ENCODE data around the gene RHD.
"Not testable (repeated sequence)": the region's sequence is repeated elsewhere in the genome, so short reads cannot be mapped to it uniquely, and the experiment has no call there.

RHD gene

DNA sequence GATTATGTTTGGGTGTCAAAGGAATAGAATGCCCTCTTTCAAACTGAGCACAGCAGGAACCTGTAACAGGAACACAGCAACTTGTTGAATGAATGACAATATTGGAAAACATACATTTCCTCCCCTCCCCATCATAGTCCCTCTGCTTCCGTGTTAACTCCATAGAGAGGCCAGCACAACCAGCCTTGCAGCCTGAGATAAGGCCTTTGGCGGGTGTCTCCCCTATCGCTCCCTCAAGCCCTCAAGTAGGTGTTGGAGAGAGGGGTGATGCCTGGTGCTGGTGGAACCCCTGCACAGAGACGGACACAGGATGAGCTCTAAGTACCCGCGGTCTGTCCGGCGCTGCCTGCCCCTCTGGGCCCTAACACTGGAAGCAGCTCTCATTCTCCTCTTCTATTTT, at the start of gene RHD:
Gene RHD (plus strand): TSS at position 272 of the 400 bp plus-strand sequence. CDS start 39 bp downstream, at position 311.
- DNase-seq (ENCODE audit: low spot score) = not testable (repeated sequence)

DNA sequence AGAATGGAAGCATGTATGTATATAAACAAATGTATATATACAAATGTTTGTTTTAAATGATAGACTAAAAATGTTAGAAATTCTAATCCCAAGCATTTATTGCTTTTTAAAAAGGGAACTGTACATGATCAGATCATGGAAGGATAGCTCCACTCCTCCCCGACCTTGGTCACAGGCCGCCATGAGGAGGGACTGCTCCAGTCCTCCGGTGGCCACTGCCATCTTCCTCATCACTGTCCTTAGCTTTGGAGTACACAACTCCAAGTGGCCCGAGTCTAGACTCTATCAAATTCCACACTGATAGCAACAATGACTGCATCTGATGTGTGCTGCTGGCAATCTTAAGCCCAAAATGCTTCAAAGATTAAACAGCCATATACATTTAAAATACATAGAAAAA, 49.7 kb upstream of the RHD start:
- no peak for DNase-seq (ENCODE audit: low spot score)

DNA sequence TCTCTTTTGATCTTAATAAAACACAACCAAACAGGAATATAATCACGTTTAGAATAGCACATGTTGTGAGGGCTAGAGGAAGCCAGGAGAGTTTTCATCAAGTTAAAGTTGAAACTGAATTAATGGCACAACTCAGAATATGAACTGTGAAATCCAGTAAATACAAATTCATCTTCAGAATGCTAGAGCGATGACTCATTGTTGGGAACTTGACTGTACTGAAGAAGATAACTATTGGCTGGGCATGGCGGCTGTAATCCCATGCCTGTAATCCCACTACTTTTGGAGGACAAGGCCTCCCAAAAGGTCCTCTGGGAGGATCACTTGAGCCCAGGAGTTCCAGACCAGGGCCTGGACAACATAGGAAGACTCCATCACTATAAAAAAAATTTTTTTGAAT, 48.8 kb upstream of the RHD start:
- no peak for DNase-seq (ENCODE audit: low spot score)

DNA sequence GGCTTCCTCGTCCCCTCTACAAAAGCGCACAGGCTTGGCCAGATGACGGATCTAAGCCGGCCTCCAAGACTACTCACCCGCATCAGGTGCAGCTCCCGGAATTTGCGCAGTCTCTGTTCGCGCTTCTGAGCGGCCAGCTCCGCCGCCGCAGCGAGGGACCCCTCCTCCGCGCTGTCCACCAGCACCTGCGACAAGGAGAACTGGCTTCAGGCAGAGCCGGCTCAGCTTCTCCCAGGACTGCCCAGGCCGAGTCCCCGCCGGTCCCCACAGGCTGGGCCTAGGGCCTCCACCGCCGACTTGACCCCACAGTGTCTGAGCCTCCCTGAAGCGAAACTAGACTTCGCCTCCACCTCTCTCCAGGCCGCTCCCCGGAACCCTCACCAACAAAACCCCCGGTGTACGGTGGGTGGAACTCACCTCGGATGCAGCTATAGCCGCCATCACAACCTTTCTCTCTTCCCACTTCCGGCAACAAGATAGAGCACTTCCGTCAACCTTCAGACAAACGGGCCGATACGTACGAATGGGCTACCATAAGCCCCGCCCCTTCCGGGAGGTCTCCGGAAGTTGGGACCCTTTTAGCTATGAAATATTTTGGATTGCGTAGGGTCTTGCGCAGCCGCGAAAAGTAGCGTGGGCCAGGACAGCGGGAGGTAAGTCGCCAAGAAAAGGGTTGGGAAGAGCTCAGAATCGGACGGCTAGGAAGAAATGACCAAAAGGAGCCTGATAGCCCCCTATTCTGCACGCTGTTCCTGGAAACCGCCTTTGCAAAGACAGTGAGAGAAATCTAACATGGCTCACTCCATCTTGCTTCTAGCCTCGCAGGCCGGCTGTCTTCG, 40.1 kb upstream of the RHD start, which contains the start of gene SYF2:
Gene SYF2 (minus strand): TSS at position 476 of the 839 bp plus-strand sequence. CDS start 35 bp downstream, at position 441.
- peak; percentile 90 for DNase-seq (ENCODE audit: low spot score)

DNA sequence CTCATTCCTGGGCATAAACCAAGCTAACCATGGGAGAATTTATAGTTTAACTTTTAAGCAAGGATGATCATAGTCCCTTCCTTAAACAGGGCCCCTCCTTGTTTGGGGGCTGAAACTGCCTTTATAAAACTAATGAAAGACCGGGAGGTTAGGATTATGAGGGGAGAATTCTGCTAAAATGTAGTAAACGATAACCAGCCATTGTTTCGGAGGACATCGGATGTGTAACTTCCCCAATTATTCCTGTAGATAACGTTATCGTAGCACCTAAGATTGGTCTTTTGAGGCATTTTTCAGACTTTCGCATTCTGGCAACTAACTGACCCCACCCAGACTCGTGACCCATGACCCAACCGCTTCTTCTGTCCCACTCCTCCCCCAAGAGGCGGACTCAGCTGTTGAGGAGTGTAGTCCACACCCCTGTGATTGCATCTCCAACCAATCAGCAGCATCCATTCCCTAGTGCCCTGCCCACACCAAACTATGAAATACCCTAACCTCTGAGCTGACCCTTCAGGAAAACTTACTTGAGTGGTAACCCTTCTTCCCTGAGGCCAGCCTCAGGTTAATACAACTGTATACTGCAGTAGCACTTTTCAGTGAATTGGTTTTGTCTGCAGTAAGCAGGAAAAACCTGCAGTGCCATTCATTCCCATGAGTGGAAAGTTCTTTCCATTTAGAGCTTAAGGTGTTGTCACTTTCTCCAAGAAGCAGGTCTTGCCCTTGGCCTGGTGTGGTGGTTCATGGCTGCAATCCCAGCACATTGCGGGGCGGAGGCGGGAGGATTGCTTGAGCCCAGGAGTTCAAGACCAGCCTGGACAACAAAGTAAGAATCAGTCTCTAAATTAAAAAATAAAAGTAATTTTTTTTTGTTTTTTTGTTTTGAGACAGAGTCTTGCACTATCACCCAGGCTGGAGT, 39.2 kb upstream of the RHD start:
- DNase-seq (ENCODE audit: low spot score) = peak; percentile 65

DNA sequence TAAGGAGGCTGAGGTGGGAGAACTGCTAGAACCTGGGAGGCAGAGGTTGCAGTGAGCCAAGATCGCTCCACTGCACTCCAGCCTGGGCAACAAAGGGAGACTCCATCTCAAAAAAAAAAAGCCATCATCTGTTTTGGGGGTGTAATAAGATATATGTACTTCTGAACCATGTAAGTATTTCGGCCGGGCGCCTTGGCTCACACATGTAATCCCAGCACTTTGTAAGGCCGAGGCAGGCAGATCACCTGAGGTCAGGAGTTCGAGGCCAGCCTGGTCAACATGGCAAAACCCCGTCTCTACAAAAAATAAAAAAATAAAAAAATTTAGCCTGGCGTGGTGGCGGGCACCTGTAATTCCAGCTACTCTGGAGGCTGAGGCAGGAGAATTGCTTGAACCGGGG, 36.9 kb upstream of the RHD start:
- DNase-seq (ENCODE audit: low spot score) = not testable (repeated sequence)

DNA sequence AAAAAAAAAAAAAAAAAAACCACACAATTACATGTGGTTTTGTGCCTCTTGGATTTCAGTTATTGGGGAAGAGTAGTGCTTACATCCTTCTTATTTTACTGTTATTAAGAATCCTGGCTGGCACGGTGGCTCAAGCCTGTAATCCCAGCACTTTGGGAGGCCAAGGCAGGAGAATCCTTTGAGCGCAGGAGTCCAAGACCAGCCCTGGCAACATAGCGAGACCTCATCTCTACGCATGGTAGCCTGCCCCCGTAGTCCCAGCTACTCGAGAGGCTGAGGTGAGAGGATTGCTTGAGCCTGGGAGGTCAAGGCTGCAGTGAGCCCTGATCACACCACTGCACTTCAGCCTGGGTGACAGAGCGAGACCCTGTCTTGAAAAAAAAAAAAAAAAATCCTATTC, 36.0 kb upstream of the RHD start:
- not testable (repeated sequence) for DNase-seq (ENCODE audit: low spot score)

DNA sequence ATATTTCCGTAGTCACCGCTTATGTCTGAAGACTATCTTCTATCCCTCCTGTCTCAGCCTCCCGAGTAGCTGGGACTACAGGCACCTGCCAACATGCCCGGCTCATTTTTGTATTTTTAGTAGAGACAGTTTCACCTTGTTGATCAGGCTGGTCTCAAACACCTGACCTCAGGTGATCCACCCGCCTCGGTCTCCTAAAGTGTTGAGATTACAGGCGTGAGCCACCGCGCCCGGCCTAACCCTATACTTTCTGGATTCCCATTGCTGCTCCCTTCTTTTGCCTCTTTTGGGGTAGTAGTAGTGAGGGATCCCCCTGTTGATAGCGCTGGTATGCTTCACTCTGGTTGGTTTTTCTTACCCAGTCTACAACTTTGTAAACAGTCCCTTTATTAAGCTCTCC, 34.3 kb upstream of the RHD start:
- DNase-seq (ENCODE audit: low spot score) = no peak

DNA sequence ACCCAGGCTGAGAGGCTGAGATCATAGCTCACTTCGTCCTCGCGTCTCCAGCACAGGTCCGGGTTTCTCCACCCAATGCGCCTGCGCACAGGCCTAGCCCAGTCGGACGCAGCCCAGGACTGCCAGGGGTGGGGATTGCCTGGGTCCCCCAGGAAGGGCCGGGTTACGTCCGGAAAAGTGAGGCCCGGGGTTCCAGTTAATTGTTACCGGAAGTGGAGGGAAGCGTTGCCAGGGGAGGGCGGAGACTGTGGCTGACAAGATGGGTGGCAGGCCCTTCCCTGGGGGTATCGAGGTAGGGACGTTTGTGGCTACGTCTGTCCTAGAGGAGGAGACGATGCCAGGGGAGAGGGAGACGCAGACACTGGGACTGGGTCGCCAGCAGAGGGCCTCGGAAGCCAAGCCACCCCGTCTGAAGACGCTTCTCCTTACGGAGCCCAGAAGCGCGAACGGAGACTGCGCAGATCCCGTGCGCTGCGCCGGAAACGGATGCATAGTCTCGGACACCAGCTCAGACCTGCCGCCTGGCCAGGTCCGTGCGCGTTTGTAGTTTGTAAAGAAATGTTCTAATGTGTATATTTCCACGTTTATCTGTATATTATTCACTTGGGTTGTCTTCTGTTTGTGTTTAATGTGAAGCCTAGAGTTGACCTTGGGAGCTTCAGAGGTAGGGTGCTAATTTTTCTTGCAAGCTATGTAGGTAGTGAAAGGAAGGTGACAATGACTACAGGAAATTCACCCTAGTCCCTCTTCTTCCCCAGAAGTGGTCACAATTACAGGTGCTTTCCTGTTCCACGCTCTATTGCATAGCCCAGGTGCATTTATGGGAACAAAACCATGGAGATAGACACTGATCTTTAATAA, 32.4 kb upstream of the RHD start:
- peak; percentile 87 for DNase-seq (ENCODE audit: low spot score)

DNA sequence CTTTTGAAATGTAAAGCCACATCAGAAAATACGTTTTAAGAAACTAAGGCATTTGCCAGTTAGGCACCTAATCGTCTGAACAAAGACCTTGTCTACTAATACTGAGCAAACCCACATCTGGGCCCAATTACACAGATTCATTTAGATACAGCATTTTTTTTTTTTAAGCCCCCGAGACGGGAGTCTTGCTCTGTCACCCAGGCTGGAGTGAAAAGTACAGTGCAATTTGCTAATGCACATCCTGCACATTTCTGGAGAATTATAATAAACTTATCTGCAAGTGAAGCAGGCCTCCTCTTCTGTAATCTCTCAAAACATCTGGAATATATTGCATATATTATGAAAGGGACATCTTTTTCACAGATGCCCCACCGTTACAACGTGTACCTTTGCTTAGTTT, 28.4 kb upstream of the RHD start:
- DNase-seq (ENCODE audit: low spot score) = no peak

DNA sequence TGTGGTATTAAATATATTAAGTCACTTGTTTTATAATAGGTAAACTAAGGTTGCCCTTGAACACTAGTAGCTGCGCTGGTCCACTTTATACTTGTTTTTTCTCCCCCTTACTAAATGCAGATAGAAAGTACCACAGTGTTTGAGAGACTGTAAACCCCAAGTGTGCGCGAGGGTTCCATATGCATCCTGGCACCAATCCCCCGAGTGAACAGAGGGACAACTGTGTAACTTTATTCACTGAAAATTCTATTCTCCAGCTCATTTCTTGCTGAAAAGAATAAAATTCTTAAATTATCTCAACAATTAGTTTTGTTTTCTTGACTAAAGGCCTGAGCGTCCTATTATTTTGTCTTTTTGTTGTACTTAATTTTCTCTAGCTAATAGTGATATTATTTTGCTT, 26.9 kb upstream of the RHD start:
- no peak for DNase-seq (ENCODE audit: low spot score)

DNA sequence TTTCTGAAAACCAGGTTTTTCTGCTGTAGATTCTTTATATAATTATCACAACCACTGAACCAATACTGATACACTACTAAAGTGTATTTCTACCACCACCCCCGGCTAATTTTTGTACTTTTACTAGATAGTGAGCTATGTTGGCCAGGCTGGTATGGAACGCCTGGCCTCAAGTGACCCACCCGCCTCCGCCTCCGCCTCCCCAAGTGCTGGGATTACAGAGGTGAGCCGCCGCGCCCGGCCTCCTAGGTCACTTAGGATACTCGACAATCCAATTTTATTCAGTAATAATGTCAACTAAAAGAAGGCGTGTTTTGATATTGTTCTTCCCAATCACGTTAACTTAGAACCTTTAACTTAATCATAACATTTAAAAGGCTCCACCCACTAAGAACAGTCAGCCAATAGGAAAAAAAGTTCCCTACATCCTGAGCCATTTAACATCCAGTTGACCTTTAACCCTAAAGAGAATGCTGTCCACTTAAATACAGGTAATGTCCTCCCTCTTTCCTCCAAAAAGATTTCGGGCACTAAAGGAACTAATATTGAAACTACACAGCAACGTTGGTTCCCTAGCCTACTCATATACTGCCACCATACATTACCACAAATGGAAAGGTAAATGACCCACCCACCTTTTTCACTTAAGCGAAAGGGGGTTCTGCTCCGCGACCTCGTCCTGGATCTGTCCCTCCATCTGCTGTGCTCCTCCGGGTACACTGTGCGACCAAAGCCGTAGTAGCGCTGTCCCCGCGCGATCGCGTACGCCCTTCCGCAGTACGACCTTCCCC, 26.3 kb upstream of the RHD start:
- no peak for DNase-seq (ENCODE audit: low spot score)

DNA sequence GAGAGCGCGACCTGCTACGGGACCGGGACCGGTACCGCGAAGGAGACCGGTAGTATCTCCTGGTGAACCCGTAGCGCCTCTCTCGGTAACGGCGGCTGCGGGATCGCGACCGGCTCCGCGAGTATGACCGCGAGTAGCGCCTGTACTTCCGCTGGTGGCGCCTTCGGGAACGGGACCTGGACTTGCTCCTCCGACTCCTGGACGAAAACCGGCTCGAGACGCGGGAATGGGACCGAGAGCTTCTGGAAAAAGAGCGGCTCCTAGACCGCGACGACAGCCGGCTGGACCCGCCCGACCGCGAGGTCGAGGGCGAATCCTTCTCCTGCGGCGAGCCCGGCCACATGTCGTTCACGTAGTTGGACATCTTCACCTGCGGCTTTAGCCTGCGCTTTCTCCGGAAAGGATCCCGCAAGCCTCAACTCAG, 25.7 kb upstream of the RHD start:
- peak; percentile 17 for DNase-seq (ENCODE audit: low spot score)

DNA sequence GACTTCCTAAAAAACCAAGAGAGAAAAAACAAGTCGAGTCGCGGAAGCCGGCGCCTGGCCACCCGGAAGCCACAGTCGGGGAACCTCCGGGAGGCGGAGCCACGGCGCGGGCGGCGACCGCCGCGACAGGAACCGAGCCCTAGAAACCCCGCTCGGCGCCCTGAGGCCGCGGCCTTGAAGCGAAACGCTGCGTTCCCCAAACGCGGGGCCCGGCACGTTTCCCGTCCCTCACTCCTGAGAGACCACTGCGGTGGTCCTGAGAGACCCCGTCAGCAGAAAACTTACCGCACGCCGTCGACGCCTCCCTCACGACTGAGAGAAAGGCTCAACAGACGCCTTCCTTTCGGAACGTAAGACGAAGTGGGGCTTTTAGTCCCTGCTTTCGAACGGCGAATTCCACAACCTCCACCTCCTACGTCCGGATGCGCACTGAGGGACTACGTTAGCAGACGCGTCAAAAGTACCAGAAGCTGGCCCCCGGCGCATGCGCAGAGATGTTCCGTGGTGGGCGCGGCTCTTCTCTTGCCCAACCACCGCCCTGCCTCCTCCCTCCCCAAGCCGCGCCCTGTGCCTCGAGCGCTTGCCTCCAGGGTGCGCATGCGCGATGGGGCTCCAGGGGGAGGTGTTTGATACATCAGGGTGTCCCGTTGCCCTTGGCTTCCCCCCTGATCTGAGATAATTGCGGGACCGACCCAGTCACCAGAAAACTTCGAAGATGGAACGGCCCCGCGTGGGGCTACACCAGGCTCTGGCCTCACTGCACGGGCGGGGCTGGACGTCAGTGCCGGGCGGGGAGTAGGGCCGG, 25.1 kb upstream of the RHD start, which contains the start of gene RSRP1:
Gene RSRP1 (minus strand): TSS at position 431 of the 805 bp plus-strand sequence. CDS start 491 bp downstream, outside the sequence.
- DNase-seq (ENCODE audit: low spot score) = peak; percentile 100

DNA sequence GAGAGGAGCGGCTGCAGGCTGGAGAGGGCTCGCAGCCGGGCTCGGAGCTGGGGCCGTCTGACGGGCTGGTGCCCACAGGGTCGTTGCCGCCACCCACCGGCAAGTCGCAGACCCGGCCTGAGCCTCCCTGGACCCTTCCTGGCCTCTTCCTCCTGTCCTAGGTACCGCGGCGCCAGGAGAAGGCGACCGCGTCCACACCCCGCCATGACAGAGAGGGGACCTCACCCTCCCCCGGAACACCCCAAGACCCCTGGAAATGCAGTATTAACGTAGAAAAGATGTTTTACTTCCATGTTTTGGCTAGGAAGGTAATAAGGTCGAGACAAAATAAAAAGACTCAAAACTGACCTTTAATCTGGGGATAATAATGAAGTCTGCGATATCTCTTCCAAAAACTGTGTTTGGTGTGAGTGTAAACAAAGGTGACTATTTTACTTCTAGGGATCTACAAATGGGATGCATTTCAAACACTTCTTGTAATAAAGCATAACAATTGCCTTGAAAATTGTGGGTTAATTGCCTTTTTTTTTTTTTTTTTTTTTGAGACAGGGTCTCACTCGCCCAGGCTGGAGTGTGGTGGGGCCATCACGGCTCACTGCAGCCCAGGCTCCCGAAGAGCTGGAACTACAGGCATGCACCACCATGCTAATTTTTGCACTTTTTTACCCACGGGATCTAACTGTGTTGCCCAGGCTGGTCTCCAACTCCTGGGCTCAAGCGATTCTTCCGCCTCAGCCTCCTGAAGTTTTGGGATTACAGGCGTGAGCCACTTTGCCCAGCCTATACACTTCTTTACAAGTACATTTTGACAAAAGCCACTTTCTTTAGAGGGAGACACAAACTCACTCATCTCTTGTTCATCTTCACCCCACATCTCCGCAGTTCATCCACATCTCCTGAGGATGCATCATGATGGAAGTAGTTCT, 24.2 kb upstream of the RHD start:
- no peak for DNase-seq (ENCODE audit: low spot score)

DNA sequence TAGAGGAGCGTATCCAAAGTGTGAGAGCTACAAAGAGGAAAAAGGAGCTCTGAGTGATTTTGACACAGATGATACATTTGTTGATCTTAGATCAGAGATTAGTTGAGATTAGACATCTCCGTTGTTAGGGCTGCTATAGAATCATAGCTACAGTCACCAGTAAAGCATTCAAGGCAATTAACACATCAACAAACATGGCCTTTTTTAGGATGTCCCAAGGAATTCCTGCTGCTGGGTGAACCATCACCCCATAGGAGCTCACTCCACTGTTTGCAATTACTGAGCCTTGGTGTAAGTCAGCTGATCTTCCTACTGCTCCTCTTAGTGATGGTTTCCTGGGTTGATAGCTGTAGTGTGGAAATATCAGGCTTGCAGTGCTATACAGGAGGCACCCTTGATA, 18.4 kb upstream of the RHD start:
- no peak for DNase-seq (ENCODE audit: low spot score)

DNA sequence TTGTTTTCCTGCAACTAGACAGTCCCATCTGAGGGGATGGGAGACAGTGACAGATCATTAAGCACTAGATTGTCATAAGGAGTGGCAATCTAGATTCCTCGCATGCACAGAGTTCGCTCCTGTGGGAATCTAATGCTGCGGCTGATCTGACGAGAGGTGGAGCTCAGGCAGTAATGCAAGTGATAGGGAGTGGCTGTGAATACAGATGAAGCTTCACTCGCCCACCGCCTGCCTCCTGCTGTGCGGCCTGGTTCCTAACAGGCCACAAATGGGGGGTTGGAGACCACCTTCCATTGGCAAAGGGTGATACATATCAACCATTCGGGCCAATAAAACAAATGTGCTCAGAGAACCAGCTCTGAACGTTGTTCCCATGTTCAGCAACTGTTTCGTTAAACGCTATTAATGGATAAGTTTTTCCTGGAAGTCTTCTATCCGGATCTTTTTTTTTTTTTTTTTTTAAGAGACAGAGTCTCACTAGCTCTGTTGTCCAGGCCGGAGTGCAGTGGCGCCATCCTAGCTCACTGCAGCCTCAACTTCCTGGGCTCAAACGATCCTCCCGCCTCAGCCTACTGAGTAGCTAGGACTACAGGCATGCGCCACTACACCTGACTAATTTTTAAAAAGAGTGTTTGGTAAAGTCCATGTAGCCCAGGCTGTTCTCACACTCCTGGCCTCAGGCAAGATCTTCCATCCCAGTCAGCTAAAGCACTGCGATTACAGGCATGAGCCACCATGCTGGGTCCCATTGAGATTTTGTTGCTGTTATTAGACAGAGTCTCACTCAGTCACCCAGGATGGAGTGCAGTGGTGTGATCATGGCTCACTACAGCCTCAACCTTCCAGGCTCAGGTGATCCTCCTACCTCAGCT, 16.4 kb upstream of the RHD start:
- DNase-seq (ENCODE audit: low spot score) = no peak

DNA sequence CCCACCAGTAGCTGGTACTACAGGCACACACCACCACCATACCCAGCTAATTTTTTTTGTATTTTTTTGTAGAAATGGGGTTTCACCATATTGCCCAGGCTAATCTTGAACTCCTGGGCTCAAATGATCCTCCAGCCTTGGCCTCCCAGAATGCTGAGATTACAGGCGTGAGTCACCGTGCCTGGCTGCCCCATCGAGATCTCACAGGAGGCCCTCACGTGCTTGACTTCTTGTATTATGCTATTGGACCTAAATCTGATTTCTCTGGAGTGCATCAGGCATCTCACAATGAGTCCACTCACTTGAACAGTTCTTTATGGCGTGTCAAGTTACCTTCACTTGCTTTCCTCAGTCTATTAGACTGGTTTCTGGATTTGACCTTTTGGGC, 15.7 kb upstream of the RHD start:
- no peak for DNase-seq (ENCODE audit: low spot score)

Measured in CD4-positive, alpha-beta T cell treated with Interleukin-6 at 100 ng/mL for 8 hours (primary cell).